Amygdala (tissue), 56 donors: ENCODE measurements around the gene EFNA5.
A peak's percentile ranks its signal among the peaks of the same experiment; 100 is the strongest.

Experiments used
- DNase-seq, 56 donors: peaks; one replicate each; lab custom pipeline; 2025; lab: John Stamatoyannopoulos, UW

Gene EFNA5

DNA sequence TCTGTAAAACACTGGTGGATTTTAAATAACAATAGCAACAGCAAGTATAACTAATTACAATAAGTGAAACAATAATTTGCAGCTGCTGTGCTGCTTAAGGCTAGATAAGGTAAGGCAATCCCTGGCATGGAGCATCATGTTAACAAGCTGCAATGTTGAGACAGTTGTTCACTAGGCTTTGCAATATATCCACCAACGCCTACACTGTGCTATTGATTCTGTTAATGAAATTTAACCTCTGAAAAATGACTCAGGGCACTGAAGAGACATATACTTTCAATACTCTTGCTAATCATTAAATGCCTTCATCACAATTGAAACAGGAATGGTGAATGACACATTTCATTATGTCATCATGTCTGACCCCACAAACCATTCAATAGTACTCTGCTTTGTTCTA, 255.0 kb downstream of the EFNA5 start:
- no peak for DNase-seq

DNA sequence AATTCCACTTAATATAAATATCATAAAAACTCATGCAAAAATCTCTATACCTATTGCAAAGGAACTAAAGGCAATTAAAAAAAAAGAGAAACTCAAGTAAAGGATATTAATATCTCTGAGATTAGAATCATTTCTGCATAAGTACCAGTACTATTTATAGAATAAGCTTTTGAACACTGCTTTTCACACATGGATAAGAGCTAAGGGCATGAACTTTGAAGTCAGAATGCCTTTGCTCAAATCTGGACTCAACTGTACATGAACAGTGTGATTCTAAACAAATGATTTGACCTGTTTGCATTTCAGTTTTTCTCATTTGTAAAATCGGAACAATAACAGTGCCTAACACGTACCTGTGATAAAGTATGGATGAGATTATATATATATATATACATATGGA, 255.9 kb downstream of the EFNA5 start:
- no peak for DNase-seq

DNA sequence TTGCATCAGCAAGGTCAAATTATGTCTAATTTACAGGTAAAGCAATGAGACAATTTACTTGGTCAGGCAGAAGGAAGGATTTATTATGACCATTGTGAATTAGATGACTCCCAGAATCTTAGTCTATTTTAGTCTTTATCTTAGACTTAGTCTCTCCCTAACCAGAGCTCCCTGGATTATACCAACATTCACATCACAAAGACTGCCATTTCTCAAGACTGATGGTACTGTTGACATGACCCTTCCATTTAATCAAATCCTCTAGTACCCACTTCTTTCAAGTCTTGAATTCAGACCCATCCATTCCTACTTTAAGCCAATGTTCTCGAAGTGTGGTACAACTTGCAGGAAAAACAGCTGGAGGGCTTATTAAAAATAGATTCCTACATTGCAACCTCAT, 257.0 kb downstream of the EFNA5 start:
- DNase-seq = no peak

DNA sequence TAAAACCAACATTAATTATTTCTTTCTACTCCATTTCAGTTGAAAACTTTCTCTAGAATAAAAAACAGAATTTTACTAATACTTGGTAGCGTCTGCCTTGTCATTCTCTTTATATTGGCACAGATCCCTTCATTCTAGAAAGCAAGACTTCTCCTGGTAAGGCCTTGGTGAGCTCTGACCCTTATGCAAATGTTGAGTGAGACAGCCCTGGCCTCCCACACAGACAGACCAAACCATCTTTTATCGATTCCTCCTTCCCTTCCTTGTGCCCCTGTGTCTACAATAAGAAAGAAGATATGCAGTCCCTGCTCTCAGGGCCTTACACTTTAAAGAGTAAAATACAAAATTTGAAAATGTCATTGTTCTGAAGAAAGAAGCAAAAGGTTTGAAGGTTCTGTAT, 262.2 kb downstream of the EFNA5 start:
- DNase-seq = no peak

DNA sequence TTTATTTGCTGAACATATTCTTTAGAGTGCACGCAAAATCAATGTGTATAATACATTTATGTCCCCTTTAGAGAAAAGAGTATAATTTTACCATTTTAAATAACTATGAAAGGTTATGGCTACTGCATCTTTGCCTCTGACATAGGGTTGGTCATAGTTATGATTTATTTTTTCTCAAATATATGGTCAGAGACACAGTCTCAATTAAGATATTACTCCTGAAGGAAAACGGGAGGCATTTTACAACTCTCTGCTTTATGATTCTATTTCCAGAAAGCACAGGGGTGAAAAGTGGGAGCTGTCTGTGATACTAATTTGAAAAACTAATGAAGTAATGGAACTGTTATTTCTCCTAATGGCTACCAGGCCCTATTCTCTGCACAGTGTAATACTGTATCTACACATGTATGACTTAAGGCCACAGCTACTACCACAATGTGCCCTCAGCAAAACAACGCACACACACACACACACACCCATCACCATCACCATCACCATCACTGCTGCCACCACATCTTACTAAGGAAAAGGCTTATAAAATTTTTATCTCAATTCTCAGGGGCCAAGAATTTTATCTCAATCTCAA, 262.9 kb downstream of the EFNA5 start:
- DNase-seq = no peak

DNA sequence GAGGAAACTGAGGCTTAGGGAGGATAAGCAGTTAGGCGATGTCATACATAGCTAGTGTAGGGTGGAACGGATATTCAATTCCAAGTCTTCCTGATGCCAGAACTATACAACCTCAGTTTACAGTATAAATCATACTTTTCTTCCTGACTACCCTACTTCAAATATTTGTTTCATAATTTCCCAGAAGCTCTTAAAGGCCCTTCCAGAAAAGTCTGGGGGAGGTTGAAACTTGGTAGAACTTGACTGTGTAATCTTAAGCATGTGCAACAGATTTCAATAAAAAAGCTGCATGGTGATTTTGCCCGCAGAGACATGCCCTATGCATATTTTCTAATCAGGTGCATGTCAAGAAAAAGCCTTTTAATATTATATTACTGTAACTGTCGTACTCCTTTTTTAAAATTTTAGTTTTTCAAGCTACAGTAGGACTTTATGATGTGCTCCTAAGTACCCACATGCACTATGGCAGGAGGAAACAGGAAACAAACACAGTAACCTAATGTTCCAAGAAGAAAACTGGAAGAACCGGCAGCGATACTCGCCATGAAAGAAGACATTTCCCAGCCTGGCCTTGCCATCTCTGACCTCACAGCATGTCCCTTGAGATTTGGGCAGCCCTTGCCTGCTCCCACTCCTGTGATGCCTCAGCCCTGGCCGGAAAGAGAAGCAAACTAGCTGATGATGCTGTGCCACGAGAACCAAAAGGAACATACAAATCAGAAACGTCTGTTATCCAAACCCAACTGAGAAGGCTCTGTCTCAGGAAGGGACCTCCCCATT, 266.0 kb downstream of the EFNA5 start:
- no peak for DNase-seq

GRCh38 chr5:107403228-107403953, 267.3 kb downstream of the EFNA5 start:
- DNase-seq = no peak

- peak in 1 of 56 donors; percentile 2 for DNase-seq
Measured at GRCh38 chr5:107402434-107403227, 268.1 kb downstream of the EFNA5 start.

DNA sequence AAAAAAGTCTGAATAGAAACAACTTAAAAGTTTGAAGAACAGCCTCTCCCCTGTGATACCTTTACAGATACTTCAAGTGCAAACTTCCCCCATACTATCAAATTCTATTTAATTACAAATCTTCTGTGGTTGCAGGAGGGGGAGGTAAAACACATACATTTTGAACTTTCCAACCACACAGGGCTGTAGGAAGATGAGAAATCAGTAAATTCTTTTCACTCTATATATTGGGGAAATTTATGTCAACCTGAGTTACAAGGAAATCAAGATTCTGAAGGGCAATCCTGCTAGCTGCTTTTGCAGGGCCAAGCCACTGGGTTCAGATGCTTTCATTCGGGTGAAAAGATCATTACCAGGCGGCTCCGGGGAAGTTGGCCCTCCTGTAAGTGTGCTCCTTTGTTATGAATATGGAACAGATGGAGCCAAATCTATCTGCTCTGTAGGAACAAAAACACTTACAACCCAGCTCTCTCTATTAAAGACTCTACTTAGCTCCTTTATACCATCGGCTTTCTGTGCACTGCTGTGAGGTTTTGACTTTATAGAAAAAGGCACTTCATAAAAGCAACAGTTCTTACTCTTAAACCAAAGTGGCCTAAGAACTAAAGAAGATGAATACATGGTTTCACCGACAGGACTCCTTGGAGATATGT, 269.1 kb downstream of the EFNA5 start:
- no peak for DNase-seq

DNA sequence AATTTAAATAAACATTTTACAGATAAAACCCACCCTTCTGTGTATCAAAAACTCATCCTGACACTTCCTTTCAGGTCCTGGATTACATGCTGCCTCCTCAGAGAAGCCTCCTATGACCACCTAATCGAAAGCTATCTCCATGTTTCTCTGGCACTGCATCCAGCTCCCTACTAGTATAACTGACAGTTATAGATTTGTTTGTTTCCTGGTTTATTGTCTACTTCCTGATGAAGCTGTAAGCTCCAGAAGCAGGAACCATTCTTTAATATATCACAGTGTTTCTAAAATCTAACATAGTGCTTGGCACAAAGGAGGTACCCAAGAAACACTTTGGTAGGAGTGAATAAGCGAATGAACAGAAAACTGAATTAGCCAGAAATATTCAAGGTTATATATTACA, 270.4 kb downstream of the EFNA5 start:
- DNase-seq = no peak

GRCh38 chr5:107398703-107399102, 272.0 kb downstream of the EFNA5 start:
- DNase-seq = no peak

DNA sequence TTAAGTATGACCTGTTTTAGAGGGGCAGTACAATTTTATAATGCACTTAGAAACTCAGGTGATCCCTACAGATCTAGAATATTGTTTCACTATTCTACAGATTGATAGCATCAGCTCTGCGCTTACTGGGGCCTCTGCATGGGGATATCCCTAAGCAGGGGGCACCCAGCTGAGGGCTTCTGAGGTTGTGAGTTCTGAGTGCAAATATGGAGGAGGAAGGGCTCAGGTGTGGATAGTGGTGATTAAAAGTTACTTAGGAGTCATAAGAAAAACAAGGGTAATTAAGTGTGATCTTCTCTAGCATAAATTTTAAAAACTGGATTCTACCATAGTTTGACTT, 274.4 kb downstream of the EFNA5 start:
- no peak for DNase-seq

GRCh38 chr5:107395632-107396350, 274.9 kb downstream of the EFNA5 start:
- no peak for DNase-seq

DNA sequence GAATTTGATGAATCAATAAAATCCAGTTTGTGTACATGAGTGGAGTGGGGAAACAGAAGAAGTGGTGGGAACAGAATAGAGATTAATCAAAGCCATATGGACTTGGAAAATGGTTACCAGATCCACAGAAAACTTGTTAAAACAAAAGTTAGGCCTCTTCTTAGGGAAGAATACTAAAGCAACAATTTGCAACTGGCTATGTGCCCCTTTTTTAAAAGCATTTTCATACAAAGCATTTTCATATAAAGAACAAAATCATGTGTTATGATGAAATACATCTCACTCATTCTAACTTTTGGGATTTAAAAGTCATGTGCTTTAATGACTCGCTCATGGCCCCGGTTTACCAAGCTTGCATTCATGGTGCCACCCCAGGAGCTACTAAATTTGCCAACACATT, 276.9 kb downstream of the EFNA5 start:
- no peak for DNase-seq

GRCh38 chr5:107391787-107392186, 278.9 kb downstream of the EFNA5 start:
- no peak for DNase-seq

DNA sequence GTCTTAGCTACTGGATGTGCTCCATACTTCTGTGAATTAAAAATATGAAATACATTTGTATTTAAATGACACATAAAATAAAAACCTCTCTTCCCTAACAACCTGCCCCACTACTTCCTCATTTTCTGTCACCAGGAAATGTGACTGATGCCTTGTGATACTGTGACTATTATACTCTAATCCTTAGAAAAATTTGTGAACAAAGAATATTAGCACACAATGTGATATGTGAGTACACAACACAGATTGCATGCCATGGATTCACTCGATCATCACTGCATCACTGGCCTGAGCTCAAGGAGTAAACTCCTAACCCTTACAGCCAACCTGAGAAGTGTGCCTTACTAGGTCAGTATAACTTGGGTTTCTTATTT, 281.0 kb downstream of the EFNA5 start:
- DNase-seq = no peak

DNA sequence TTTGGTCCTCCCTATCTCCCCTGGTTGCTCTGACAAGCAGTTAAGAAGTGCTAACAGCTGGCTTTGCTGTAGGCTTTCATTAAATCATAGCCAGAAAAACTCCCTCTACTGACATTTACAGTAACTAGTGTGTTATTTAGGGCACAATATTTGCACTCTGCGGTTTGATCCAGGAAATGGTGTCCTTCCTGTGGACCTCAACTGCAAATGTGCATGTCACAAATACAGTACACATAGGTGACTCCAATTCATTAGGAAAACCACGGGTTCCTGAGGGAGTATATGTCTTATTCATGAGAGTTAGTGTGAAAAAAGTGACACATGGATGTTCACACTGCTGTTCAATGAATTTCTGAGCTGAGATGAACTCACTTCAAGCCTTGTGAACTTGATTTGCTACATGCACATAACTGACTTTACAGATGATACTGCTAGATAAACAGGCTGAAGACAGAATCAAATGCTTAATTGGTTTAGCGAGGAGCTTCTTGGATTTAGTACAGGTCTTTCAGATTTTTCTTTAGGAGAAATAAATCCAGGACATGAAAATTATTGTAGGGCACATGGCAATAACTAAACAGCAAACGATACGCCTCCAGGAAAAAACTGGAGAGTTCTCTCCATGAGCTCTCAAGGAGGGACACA, 281.5 kb downstream of the EFNA5 start:
- no peak for DNase-seq

GRCh38 chr5:107388141-107388861, 282.4 kb downstream of the EFNA5 start:
- DNase-seq = no peak
